Osteocyte (in vitro differentiated cells): ENCODE data around the gene C14orf132. TPM values are rescaled to one million over a fixed set of nuclear protein-coding genes. Genes with fewer than 3 reads are reported as not detected.

Source experiments
- DNase-seq: peaks from one replicate; pipeline ENCODE4 v3.0.0; 2021; ENCODE audit warnings: mixed read lengths; ENCODE audit not compliant: unreplicated experiment; ENCODE audit errors: extremely low spot score
- H3K27ac Mint-ChIP-seq: one replicate; pipeline ENCODE4 v1.8.0; 2021; ENCODE audit warnings: mild to moderate bottlenecking, mixed read lengths; ENCODE audit not compliant: unreplicated experiment
- H3K27me3 Mint-ChIP-seq: one replicate; pipeline ENCODE4 v1.8.0; 2021; ENCODE audit warnings: mixed read lengths; ENCODE audit not compliant: unreplicated experiment
- H3K36me3 Mint-ChIP-seq: one replicate; pipeline ENCODE4 v1.8.0; 2021; ENCODE audit warnings: mixed read lengths; ENCODE audit not compliant: unreplicated experiment
- H3K4me1 Mint-ChIP-seq: one replicate; pipeline ENCODE4 v1.8.0; 2021; ENCODE audit warnings: mixed read lengths; ENCODE audit not compliant: unreplicated experiment
- H3K4me3 Mint-ChIP-seq: one replicate; pipeline ENCODE4 v1.8.0; 2021; ENCODE audit warnings: mild to moderate bottlenecking, moderate library complexity, mixed read lengths; ENCODE audit not compliant: unreplicated experiment
- H3K9me3 Mint-ChIP-seq: one replicate; pipeline ENCODE4 v1.8.0; 2021; ENCODE audit warnings: mixed read lengths; ENCODE audit not compliant: unreplicated experiment
- total RNA-seq: library from RNA; stranded (reverse); gene quantifications from 2 replicates; pipeline ENCODE4 v1.2.1, GENCODE V29; 2021
- TF ChIP-seq, protein P1 (sequence below): fragments of 200-600 bp; sonication (generic); IDR thresholded peaks from 2 replicates; pipeline ENCODE4 v1.5.0; 2021; ENCODE audit warnings: antibody characterized with exemption, mild to moderate bottlenecking, moderate library complexity

Gene C14orf132
- total RNA-seq, 1 donor from 2014 or later, result 86.9 TPM

DNA sequence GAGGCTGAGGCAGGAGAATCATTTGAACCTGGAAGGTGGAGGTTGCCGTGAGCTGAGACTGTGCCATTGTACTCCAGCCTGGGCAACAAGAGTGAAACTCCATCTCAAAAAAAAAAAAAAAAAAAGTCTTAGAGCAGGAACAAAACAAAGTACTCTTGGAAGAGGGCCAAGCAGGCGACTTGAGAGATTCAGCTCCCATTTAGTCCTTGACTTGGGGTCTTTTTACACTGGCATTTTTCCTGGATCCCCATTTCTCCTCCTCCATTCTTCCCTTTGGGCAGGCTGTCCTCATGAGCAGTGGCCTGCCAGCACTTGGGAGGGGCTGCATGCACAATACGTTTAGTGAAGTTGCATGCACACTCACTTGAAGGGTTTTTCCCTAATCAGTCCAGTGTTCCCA lies 72.9 kb downstream of the C14orf132 start:
- no peak overlapping the region for H3K4me3 Mint-ChIP-seq
- peaks cover 12% of the 10 kb centered on the region for H3K9me3 Mint-ChIP-seq
- H3K27me3 Mint-ChIP-seq, result peaks cover 28% of the 10 kb centered on the region
- TF ChIP-seq, protein P1, sequence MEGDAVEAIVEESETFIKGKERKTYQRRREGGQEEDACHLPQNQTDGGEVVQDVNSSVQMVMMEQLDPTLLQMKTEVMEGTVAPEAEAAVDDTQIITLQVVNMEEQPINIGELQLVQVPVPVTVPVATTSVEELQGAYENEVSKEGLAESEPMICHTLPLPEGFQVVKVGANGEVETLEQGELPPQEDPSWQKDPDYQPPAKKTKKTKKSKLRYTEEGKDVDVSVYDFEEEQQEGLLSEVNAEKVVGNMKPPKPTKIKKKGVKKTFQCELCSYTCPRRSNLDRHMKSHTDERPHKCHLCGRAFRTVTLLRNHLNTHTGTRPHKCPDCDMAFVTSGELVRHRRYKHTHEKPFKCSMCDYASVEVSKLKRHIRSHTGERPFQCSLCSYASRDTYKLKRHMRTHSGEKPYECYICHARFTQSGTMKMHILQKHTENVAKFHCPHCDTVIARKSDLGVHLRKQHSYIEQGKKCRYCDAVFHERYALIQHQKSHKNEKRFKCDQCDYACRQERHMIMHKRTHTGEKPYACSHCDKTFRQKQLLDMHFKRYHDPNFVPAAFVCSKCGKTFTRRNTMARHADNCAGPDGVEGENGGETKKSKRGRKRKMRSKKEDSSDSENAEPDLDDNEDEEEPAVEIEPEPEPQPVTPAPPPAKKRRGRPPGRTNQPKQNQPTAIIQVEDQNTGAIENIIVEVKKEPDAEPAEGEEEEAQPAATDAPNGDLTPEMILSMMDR, result no peak
- H3K36me3 Mint-ChIP-seq, result peaks cover 4% of the 10 kb centered on the region
- no peak overlapping the region for H3K27ac Mint-ChIP-seq
- DNase-seq, result no peak
- peaks cover 8% of the 10 kb centered on the region for H3K4me1 Mint-ChIP-seq

DNA sequence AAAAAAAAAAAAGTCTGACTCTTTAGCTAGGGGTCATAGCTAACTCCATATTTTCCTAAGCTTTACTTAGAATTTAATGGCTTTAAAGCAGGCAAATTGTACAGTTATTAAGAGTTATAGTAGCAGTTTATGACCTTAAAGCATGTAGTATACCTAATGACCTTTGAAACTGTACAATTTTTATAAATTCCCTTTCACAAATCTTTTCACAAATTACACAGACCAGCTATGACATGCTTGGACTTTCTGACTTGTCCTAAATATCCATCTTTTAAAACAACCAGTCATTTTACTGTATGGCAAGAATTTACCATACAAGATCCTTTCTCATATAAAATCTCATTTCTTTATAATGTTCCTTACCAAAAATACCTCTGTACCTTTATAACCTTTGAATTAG lies 74.8 kb downstream of the C14orf132 start:
- TF ChIP-seq, protein P1, result no peak
- DNase-seq, result no peak
- no peak overlapping the region for H3K27ac Mint-ChIP-seq
- H3K36me3 Mint-ChIP-seq, result peaks cover 4% of the 10 kb centered on the region
- H3K4me1 Mint-ChIP-seq, result peaks cover 20% of the 10 kb centered on the region
- peaks cover 12% of the 10 kb centered on the region for H3K9me3 Mint-ChIP-seq
- no peak overlapping the region for H3K4me3 Mint-ChIP-seq
- peaks cover 10% of the 10 kb centered on the region for H3K27me3 Mint-ChIP-seq

DNA sequence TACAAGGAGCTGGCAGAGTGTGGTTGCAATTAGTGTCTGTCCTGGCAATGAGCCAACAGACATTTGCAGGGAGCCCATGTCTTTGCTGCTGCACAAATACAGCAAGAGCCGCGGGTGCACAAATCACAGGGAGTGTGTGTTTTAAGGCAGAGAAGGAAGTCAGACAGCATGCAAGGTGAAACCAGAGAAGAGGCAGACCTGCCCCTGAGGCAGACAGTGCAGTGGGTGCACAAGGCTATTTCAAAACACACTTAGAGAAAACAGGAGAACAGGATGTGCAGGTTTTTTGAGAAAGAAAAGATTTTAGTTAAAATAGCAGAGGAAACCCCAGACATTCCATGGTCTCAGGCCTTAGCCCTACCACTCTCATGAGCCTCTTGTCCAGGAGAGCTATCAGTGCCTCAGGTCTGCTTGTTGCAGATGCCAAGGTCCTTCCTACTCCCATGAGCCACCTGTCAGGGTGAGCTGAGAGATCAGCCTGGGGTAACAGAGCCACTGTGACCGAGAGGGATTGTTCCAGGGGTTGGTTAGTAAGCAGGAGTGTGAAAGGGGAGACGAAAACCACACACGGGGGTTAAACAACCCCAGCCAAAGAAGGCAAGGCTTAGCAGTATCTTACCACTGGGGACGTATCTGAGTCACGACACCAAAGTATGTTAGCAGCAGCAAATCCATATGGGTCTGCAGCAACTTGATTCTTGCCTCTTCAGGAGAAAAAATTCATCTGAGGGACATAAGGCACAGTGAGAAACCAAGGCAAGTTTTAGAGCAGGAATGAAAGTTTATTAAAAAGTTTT lies 78.1 kb downstream of the C14orf132 start:
- peak overlapping the region; percentile 13 for H3K27ac Mint-ChIP-seq
- peaks cover 4% of the 10 kb centered on the region for H3K36me3 Mint-ChIP-seq
- H3K27me3 Mint-ChIP-seq, result peaks cover 5% of the 10 kb centered on the region
- H3K4me1 Mint-ChIP-seq, result peaks cover 41% of the 10 kb centered on the region
- no peak overlapping the region for H3K4me3 Mint-ChIP-seq
- peaks cover 12% of the 10 kb centered on the region for H3K9me3 Mint-ChIP-seq
- TF ChIP-seq, protein P1, result peak; percentile 38
- no peak for DNase-seq

- H3K27me3 Mint-ChIP-seq, result peaks cover 3% of the 10 kb centered on the region
- H3K4me1 Mint-ChIP-seq, result peaks cover 48% of the 10 kb centered on the region
- TF ChIP-seq, protein P1, result no peak
- H3K9me3 Mint-ChIP-seq, result peaks cover 7% of the 10 kb centered on the region
- peaks cover 2% of the 10 kb centered on the region for H3K36me3 Mint-ChIP-seq
- no peak overlapping the region for H3K4me3 Mint-ChIP-seq
- H3K27ac Mint-ChIP-seq, result no peak overlapping the region
- no peak for DNase-seq
Measured at GRCh38 chr14:96117960-96118359, 78.8 kb downstream of the C14orf132 start.

DNA sequence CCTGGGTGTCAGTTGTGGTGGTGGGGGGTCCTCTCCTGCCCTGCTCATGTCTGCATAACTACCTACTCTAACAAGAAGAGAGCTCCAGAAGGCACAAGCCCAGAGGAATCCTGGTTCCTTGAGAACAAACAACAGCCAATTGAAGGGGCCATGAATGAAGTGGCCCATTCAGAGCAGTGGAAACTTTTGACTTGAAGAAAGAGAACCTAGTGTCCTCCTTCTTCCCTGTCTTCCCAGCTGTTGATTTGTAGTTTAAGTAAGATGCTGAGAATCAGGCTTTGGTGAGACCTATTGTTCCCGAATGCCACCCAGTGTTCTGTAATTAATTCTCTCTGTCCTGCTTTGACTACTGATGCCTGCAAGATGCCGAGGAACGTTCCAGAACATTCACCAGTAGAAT lies 79.2 kb downstream of the C14orf132 start:
- H3K36me3 Mint-ChIP-seq, result no peaks in the 10 kb centered on the region
- DNase-seq, result no peak
- H3K27ac Mint-ChIP-seq, result no peak overlapping the region
- peaks cover 3% of the 10 kb centered on the region for H3K27me3 Mint-ChIP-seq
- H3K9me3 Mint-ChIP-seq, result peaks cover 7% of the 10 kb centered on the region
- peaks cover 49% of the 10 kb centered on the region for H3K4me1 Mint-ChIP-seq
- TF ChIP-seq, protein P1, result no peak
- H3K4me3 Mint-ChIP-seq, result no peak overlapping the region
